ENCODE data around the gene CHCHD10. TPM values are rescaled to one million over a fixed set of nuclear protein-coding genes. Genes with fewer than 3 reads are reported as not detected.

Gene CHCHD10
- total RNA-seq, 1 experiment from 2014 or later = 178 TPM

GRCh38 chr22:23775779-23776375 is 8.1 kb upstream of the CHCHD10 start:
- BruUV-seq (replicated peaks) = no TSS peak
- Histone ChIP-seq H3K9me3 (no peaks in the 10 kb centered on the region), H3K27me3 (replicated peaks; ENCODE audit: control insufficient read depth, insufficient read depth, low read length) (no peaks in the 10 kb centered on the region), H3K4me1 (peaks cover 38% of the 10 kb centered on the region), H3K36me3 (ENCODE audit: control insufficient read depth, insufficient read depth, low read length) (no peaks in the 10 kb centered on the region), H3K4me3 (ENCODE audit: low read depth, low read length) (no peak overlapping the region)
- DNase-seq = no peak
- Mint-ChIP-seq H3K9me3 (ENCODE audit: unreplicated experiment) (no peaks in the 10 kb centered on the region), H3K27ac (ENCODE audit: unreplicated experiment) (no peak overlapping the region), H3K27me3 (ENCODE audit: insufficient read depth, unreplicated experiment) (no peaks in the 10 kb centered on the region), H3K36me3 (ENCODE audit: insufficient read depth, unreplicated experiment) (peaks cover 9% of the 10 kb centered on the region), H3K4me3 (ENCODE audit: unreplicated experiment) (no peak overlapping the region), H3K4me1 (ENCODE audit: low read depth, unreplicated experiment) (peaks cover 18% of the 10 kb centered on the region)
- ChIA-PET CTCF (interaction anchor here (0.6 kb wide), 1 partner anchor 70 kb away, joined by 3 read pairs; no protein-coding TSS in a partner anchor), POLR2A (interaction anchor here (0.9 kb wide), 1 partner anchor 25 kb away, joined by 4 read pairs; the partner anchor contains the start of gene ZNF70)
- intact Hi-C loops (cut with micrococcal nuclease; ENCODE audit: unreplicated experiment) = no loop called here
- TF ChIP-seq CTCF (IDR thresholded peaks at IDR 0.05; ENCODE audit: insufficient read depth in 1 of 2, low read depth in 1 of 2, low read length in 1 of 2, severe bottlenecking in 1 of 2, unreplicated experiment in 1 of 2) = no peak

- no peaks in the 10 kb centered on the region for H3K36me3 ChIP-seq (ENCODE audit: control insufficient read depth, insufficient read depth, low read length)
- no peaks in the 10 kb centered on the region for H3K9me3 ChIP-seq
- H3K36me3 Mint-ChIP-seq (ENCODE audit: insufficient read depth, unreplicated experiment) = peaks cover 8% of the 10 kb centered on the region
- H3K4me1 Mint-ChIP-seq (ENCODE audit: low read depth, unreplicated experiment) = peaks cover 18% of the 10 kb centered on the region
- no peaks in the 10 kb centered on the region for H3K9me3 Mint-ChIP-seq (ENCODE audit: unreplicated experiment)
- H3K27me3 Mint-ChIP-seq (ENCODE audit: insufficient read depth, unreplicated experiment) = no peaks in the 10 kb centered on the region
- peak; percentile 53 to 67 for DNase-seq
- ChIA-PET POLR2A (interaction anchor here (0.5 to 1.2 kb wide), 4 partner anchors 12 to 133 kb away, joined by 3 to 7 read pairs (median 4); partner anchors contain the start of gene ZNF70), CTCF (interaction anchor here (0.7 to 1.0 kb wide), 2 partner anchors 73 to 83 kb away, joined by 3 to 5 read pairs; partner anchors contain the start of gene SLC2A11)
- H3K4me3 ChIP-seq (ENCODE audit: low read depth, low read length) = no peak overlapping the region
- peak overlapping the region; percentile 84 for H3K27ac Mint-ChIP-seq (ENCODE audit: unreplicated experiment)
- no TSS peak for BruUV-seq (replicated peaks)
- TF ChIP-seq CTCF (IDR thresholded peaks at IDR 0.05; ENCODE audit: insufficient read depth in 1 of 2, low read depth in 1 of 2, low read length in 1 of 2, severe bottlenecking in 1 of 2, unreplicated experiment in 1 of 2) = no peak
- intact Hi-C loops (cut with micrococcal nuclease; ENCODE audit: unreplicated experiment) = no loop called here
- H3K4me1 ChIP-seq = peaks cover 38% of the 10 kb centered on the region
- H3K4me3 Mint-ChIP-seq (ENCODE audit: unreplicated experiment) = peak overlapping the region; percentile 67
- no peaks in the 10 kb centered on the region for H3K27me3 ChIP-seq (replicated peaks; ENCODE audit: control insufficient read depth, insufficient read depth, low read length)
Observed at GRCh38 chr22:23774922-23775436, 7.2 kb upstream of the CHCHD10 start.

GRCh38 chr22:23774114-23774921 is 6.5 kb upstream of the CHCHD10 start:
- H3K4me1 Mint-ChIP-seq (ENCODE audit: low read depth, unreplicated experiment) = peaks cover 18% of the 10 kb centered on the region
- POLR2A ChIA-PET = interaction anchor here (0.5 to 1.2 kb wide), 4 partner anchors 13 to 132 kb away, joined by 3 to 7 read pairs (median 4); partner anchors contain the start of gene ZNF70
- H3K27me3 Mint-ChIP-seq (ENCODE audit: insufficient read depth, unreplicated experiment) = no peaks in the 10 kb centered on the region
- Histone ChIP-seq H3K4me3 (ENCODE audit: low read depth, low read length) (no peak overlapping the region), H3K4me1 (peaks cover 38% of the 10 kb centered on the region), H3K9me3 (no peaks in the 10 kb centered on the region), H3K36me3 (ENCODE audit: control insufficient read depth, insufficient read depth, low read length) (no peaks in the 10 kb centered on the region), H3K27me3 (replicated peaks; ENCODE audit: control insufficient read depth, insufficient read depth, low read length) (no peaks in the 10 kb centered on the region)
- BruUV-seq (replicated peaks) = no TSS peak
- peak in 1 of 2 experiments; percentile 31 for DNase-seq
- H3K4me3 Mint-ChIP-seq (ENCODE audit: unreplicated experiment) = peak overlapping the region; percentile 67
- CTCF ChIA-PET = interaction anchor here (0.7 to 1.1 kb wide), 3 partner anchors 74 to 120 kb away, joined by 3 to 5 read pairs (median 3); partner anchors contain the start of genes MIF and SLC2A11
- peak overlapping the region; percentile 84 for H3K27ac Mint-ChIP-seq (ENCODE audit: unreplicated experiment)
- TF ChIP-seq CTCF (IDR thresholded peaks at IDR 0.05; ENCODE audit: insufficient read depth in 1 of 2, low read depth in 1 of 2, low read length in 1 of 2, severe bottlenecking in 1 of 2, unreplicated experiment in 1 of 2) = no peak
- peaks cover 8% of the 10 kb centered on the region for H3K36me3 Mint-ChIP-seq (ENCODE audit: insufficient read depth, unreplicated experiment)
- intact Hi-C loops (cut with micrococcal nuclease; ENCODE audit: unreplicated experiment) = no loop called here
- H3K9me3 Mint-ChIP-seq (ENCODE audit: unreplicated experiment) = no peaks in the 10 kb centered on the region

All from Caco-2 (cell line).